ENCODE data around the gene ADAM23.

Gene ADAM23

DNA sequence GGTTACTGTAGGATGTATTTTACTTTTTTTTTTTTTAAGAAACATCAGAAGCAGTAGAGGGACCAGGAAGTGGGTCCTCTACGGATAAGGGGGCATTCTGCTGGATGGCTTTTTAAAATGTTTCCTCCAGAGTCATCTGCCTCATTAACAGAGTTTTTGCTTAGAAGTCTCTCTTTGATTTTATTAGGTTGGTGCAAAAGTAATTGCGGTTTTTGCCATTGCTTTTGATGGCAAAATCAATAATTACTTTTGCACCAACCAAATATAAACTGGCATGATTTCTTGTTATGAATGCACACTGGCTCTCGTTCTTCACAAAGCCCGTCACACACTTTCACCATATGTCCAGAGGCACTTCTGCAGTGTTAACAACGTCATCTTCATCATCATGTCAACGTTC is 130.5 kb downstream of the ADAM23 start:
- TF ChIP-seq, protein P1, sequence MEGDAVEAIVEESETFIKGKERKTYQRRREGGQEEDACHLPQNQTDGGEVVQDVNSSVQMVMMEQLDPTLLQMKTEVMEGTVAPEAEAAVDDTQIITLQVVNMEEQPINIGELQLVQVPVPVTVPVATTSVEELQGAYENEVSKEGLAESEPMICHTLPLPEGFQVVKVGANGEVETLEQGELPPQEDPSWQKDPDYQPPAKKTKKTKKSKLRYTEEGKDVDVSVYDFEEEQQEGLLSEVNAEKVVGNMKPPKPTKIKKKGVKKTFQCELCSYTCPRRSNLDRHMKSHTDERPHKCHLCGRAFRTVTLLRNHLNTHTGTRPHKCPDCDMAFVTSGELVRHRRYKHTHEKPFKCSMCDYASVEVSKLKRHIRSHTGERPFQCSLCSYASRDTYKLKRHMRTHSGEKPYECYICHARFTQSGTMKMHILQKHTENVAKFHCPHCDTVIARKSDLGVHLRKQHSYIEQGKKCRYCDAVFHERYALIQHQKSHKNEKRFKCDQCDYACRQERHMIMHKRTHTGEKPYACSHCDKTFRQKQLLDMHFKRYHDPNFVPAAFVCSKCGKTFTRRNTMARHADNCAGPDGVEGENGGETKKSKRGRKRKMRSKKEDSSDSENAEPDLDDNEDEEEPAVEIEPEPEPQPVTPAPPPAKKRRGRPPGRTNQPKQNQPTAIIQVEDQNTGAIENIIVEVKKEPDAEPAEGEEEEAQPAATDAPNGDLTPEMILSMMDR (conservative IDR thresholded peaks at IDR 0.05) = no peak
- TF ChIP-seq ZFX (IDR thresholded peaks at IDR 0.05) = no peak
- H3K27ac ChIP-seq = no peak overlapping the region

DNA sequence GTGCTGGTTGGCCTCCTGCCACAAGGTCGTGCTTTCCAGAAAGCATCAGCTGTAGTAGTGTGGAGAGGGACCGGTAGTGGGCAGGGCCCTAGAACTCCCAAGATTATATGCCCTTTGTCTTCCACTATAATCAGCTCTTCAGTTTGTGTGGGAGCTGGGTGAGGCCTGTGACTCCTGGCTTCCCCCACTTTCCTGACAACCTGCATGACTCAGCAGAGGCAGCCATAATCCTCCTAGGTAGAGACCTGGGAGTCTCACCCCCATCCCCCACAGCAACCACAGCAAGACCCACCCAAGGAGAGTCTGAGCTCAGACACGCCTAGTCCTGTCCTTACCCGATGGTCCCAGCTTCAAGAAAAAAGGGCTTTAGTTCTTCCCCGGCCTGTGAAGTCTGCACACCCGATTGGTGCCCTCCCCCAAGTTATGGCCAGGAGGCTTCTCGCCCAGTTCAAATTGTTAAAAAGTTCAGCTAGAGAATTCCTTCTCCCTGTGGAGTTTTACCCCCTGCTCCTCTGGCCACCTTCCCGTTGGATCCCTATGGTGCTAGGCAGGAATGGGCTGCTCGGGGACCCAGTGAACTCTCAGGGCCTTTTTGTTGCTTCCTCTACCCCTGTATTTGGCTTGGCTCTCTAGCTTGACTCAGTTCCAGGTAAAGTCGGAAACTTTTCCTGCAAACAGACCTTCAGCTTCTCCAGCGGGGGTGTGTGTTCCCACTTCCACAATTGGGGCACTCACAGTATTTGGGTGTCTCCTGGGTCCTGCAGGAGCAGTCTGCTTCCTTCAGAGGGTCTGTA is 141.2 kb downstream of the ADAM23 start:
- TF ChIP-seq, protein P1 (conservative IDR thresholded peaks at IDR 0.05) = no peak
- no peak for TF ChIP-seq ZFX (IDR thresholded peaks at IDR 0.05)
- H3K27ac ChIP-seq = peak overlapping the region; percentile 8; the same call in 1 of the 2 replicates

DNA sequence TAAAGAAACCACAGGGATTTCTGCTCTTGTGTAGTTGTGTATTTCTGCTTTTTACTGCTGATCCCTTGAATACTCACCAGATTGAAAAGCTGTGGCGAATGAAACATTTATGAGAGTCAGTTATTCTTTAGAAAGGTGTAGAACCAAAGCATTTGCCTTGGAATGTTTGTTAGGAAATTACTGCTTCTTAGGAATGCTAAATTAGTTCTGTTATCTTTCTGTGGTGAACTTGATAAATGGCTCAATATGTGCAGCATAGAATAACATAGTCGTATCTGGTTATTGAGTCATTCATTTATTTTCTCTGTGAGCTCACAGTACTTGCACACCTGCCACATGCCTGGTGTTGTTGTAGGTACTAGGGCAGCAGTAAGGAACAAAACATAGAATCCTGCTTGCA is 142.0 kb downstream of the ADAM23 start:
- H3K27ac ChIP-seq = no peak overlapping the region
- no peak for TF ChIP-seq ZFX (IDR thresholded peaks at IDR 0.05)
- TF ChIP-seq, protein P1 (conservative IDR thresholded peaks at IDR 0.05) = no peak

DNA sequence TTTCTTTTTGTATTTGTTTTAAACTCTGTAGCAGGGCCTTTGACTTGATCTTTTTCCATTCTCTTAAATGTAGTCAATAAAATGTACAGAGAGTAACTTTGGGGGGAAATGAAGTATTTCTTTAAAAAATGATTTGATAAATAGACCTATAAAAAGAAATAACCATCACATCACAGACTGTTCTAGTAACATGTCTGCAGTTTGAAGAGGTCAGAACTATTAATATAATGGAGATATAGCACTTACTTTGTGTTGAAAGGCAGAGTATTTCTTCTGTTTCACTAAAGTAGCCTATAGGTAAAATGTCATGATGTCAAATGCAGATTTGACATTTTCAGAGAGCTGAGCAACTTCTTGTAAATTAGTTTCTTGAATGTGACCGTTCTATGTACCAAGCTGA is 143.3 kb downstream of the ADAM23 start:
- no peak overlapping the region for H3K27ac ChIP-seq
- TF ChIP-seq, protein P1 (conservative IDR thresholded peaks at IDR 0.05) = no peak
- no peak for TF ChIP-seq ZFX (IDR thresholded peaks at IDR 0.05)

DNA sequence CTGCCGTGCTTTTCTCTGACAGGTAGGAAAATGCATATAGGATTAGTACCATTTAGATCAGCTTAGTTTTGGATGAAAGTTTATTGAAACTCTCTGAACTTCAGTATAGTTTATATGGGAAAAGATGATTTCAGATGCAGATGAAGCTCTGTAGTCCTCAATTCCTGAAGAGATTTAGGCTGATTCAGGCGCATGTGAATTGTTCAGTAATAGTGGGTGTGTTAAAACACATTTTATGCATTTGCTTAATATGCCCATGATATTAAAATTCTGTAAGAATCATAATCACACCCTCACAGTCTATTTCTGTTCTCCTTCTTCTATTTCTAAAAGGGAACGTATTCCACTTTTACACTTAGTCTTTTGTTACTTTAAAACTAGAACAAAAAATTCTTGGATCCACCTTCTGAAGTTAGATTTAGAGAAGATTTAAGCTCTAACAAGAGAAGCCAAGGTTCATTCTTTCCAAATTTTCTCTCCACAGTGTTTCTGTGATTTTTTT is 154.4 kb downstream of the ADAM23 start:
- no peak overlapping the region for H3K27ac ChIP-seq
- TF ChIP-seq, protein P1 (conservative IDR thresholded peaks at IDR 0.05) = no peak
- TF ChIP-seq ZFX (IDR thresholded peaks at IDR 0.05) = no peak

DNA sequence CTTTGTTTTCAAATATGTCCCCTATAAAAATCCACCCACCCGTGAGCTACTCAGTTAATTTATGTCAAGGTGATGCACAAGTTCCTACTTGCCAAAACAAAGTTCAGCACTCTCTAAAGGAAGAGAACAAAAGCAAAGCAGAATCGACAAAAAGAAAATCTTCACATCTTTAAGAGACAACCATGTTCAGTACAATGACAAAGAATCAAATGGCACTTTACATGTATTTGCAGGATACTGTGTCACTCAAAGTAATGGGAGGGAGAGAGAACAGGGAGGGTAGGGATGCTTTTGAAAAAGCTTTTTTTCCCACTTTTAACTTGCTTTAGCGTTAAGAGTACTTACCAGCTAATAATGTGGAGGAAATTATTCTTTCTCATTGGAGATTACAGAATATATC is 159.9 kb downstream of the ADAM23 start:
- TF ChIP-seq, protein P1 (conservative IDR thresholded peaks at IDR 0.05) = no peak
- no peak for TF ChIP-seq ZFX (IDR thresholded peaks at IDR 0.05)
- no peak overlapping the region for H3K27ac ChIP-seq

DNA sequence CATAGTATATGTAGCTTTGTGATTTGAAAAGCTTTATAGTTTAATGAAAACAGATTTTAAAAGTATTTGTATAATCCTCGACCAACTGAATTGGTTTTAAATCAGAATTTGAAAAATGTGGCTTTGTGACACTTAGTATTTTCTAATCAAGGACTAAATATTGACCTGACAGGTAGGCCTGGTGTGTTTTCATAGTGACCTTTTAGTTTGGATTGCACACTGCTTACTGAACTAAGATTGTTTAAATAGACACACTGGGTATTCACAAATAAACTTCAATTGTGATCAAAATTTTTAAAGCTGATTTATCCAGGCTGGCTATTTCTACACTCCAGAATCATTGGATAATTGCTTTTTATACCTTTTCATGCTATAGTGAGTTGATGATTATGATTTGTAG is 167.1 kb downstream of the ADAM23 start:
- no peak overlapping the region for H3K27ac ChIP-seq
- no peak for TF ChIP-seq ZFX (IDR thresholded peaks at IDR 0.05)
- TF ChIP-seq, protein P1 (conservative IDR thresholded peaks at IDR 0.05) = no peak
